ENCODE measurements around the gene SCAI.

Gene SCAI

GRCh38 chr9:125003332-125003731 lies 140.0 kb downstream of the SCAI start:
- Histone ChIP-seq H3K36me3 (peaks cover 12 to 22% (median 13%) of the 10 kb centered on the region in 3 donors), H3K27ac (no peak overlapping the region), H3K4me1 (no peaks in the 10 kb centered on the region), H3K9me3 (no peaks in the 10 kb centered on the region), H3K4me3 (no peak overlapping the region), H3K27me3 (no peaks in the 10 kb centered on the region)
- no peak for DNase-seq
- TF ChIP-seq CTCF (IDR thresholded peaks at IDR 0.05) = no peak
- intact Hi-C loops (cut with DNase I; ENCODE audit: low total_unique reads) = no loop called here

- Histone ChIP-seq H3K36me3 (peaks cover 8 to 21% (median 13%) of the 10 kb centered on the region in 3 donors), H3K27me3 (no peaks in the 10 kb centered on the region), H3K4me3 (no peak overlapping the region), H3K27ac (no peak overlapping the region), H3K9me3 (no peaks in the 10 kb centered on the region), H3K4me1 (no peaks in the 10 kb centered on the region)
- intact Hi-C loops (cut with DNase I; ENCODE audit: low total_unique reads) = no loop called here
- no peak for DNase-seq
- TF ChIP-seq CTCF (IDR thresholded peaks at IDR 0.05) = no peak
These were observed 159.6 kb downstream of the SCAI start for GRCh38 chr9:124983698-124984097.

- Histone ChIP-seq H3K4me3 (no peak overlapping the region), H3K4me1 (no peaks in the 10 kb centered on the region), H3K36me3 (peaks cover 8 to 14% (median 12%) of the 10 kb centered on the region in 3 donors), H3K27ac (no peak overlapping the region), H3K27me3 (no peaks in the 10 kb centered on the region), H3K9me3 (no peaks in the 10 kb centered on the region)
- no peak for TF ChIP-seq CTCF (IDR thresholded peaks at IDR 0.05)
- intact Hi-C loops (cut with DNase I; ENCODE audit: low total_unique reads) = no loop called here
- no peak for DNase-seq
These were observed 162.9 kb downstream of the SCAI start for GRCh38 chr9:124980431-124980830.

- Histone ChIP-seq H3K27ac (no peak overlapping the region), H3K36me3 (peaks cover 8 to 39% (median 21%) of the 10 kb centered on the region in 3 donors), H3K4me3 (no peak overlapping the region), H3K9me3 (no peaks in the 10 kb centered on the region), H3K27me3 (no peaks in the 10 kb centered on the region), H3K4me1 (no peaks in the 10 kb centered on the region)
- intact Hi-C loops (cut with DNase I; ENCODE audit: low total_unique reads) = loop anchor here (5.0 kb wide), 1 partner anchor 1957 kb away; no protein-coding TSS in a partner anchor
- no peak for TF ChIP-seq CTCF (IDR thresholded peaks at IDR 0.05)
- no peak for DNase-seq
These were observed 168.2 kb downstream of the SCAI start for GRCh38 chr9:124975131-124975530.

GRCh38 chr9:124973807-124974206 lies 169.5 kb downstream of the SCAI start:
- no peak for DNase-seq
- intact Hi-C loops (cut with DNase I; ENCODE audit: low total_unique reads) = no loop called here
- Histone ChIP-seq H3K9me3 (no peaks in the 10 kb centered on the region), H3K27me3 (no peaks in the 10 kb centered on the region), H3K4me3 (no peak overlapping the region), H3K36me3 (peaks cover 9 to 40% (median 29%) of the 10 kb centered on the region in 3 donors), H3K4me1 (no peaks in the 10 kb centered on the region), H3K27ac (no peak overlapping the region)
- no peak for TF ChIP-seq CTCF (IDR thresholded peaks at IDR 0.05)

GRCh38 chr9:124972241-124972770 lies 171.0 kb downstream of the SCAI start:
- Histone ChIP-seq H3K27ac (no peak overlapping the region), H3K27me3 (no peaks in the 10 kb centered on the region), H3K9me3 (no peaks in the 10 kb centered on the region), H3K4me3 (no peak overlapping the region), H3K4me1 (no peaks in the 10 kb centered on the region), H3K36me3 (peaks cover 9 to 47% (median 36%) of the 10 kb centered on the region in 3 donors)
- no peak for DNase-seq
- TF ChIP-seq CTCF (IDR thresholded peaks at IDR 0.05) = no peak
- intact Hi-C loops (cut with DNase I; ENCODE audit: low total_unique reads) = no loop called here
